HepG2 (cell line): ENCODE results near the gene PLCL1. TPM values are rescaled to one million over a fixed set of nuclear protein-coding genes. Genes with fewer than 3 reads are reported as not detected.

Source experiments
- ATAC-seq: fragments of 200-7000 bp; cut with Tn5 transposase; 3 replicates; pipeline ENCODE4 v1.9.1; 2020; ENCODE audit warnings: mild to moderate bottlenecking, moderate library complexity
- BruUV-seq: library from RNA; stranded (reverse); fragments of 400-500 nt; replicated peaks from 2 replicates; lab custom pipeline; 2021; lab: Mats Ljungman, UMichigan
- CTCF ChIA-PET: fragments of 300-600 bp; formaldehyde crosslinking; extraction: SDS; loops from one replicate; lab custom pipeline; 2021; ENCODE audit warnings: low total read pairs, inconsistent platforms, low intra/inter-chr PET ratio; lab: Yijun Ruan, JAX
- POLR2A ChIA-PET: fragments of 350-600 bp; sonication (Branson Sonifier 250); formaldehyde crosslinking; loops from one replicate; lab custom pipeline; 2020; ENCODE audit warnings: antibody characterized with exemption, inconsistent platforms; lab: Yijun Ruan, JAX
- DNase-seq: peaks from one replicate; pipeline ENCODE4 v3.0.0-alpha.2; 2015; ENCODE audit warnings: low spot score
- FAIRE-seq: peaks from 3 replicates; lab custom pipeline; 2011; peaks lifted over from hg19 to GRCh38; lab: Jason Lieb, UNC
- H2AFZ ChIP-seq: one replicate; pipeline ENCODE4 v1.6.1; 2011; ENCODE audit warnings: low read length, inconsistent platforms
- H3K27ac ChIP-seq: fragments of 300-600 bp; 3 replicates; pipeline ENCODE4 v1.8.0; 2011; ENCODE audit warnings: mixed run types, mild to moderate bottlenecking, mixed read lengths, low read length, inconsistent platforms; ENCODE audit not compliant: insufficient read depth; ENCODE audit errors: extremely low read length
- H3K27me3 ChIP-seq, 2 experiments: fragments of 200-600 bp in 1 of 2; 2 replicates in 1 of 2; 3 replicates in 1 of 2; pipeline versions ENCODE4 v1.6.0 to v1.8.0; 2011; ENCODE audit warnings: low read length in 2 of 2, mild to moderate bottlenecking in 2 of 2, moderate library complexity in 2 of 2, inconsistent platforms in 1 of 2; ENCODE audit not compliant: insufficient read depth in 2 of 2, control insufficient read depth in 1 of 2
- H3K36me3 ChIP-seq, 2 experiments: fragments of 200-600 bp in 1 of 2; replicated peaks in 1 of 2; 2 replicates in 1 of 2; 3 replicates in 1 of 2; pipeline versions ENCODE4 v1.5.1 to v1.8.0; 2011; ENCODE audit warnings: low read length in 2 of 2, inconsistent platforms in 1 of 2; ENCODE audit not compliant: insufficient read depth in 2 of 2, control insufficient read depth in 1 of 2
- H3K4me1 ChIP-seq: 2 replicates; pipeline ENCODE4 v1.5.1; 2012; ENCODE audit warnings: low read length, inconsistent platforms; ENCODE audit not compliant: insufficient read depth
- H3K4me2 ChIP-seq: 2 replicates; pipeline ENCODE4 v1.6.0; 2011; ENCODE audit warnings: low read depth, low read length, inconsistent platforms
- H3K4me3 ChIP-seq, 3 experiments: fragments of 200-600 bp in 1 of 3; sonication (generic), shearing (Covaris generic) in 1 of 3; replicated peaks in 1 of 3; 2 replicates each; pipeline ENCODE4 v1.5.1; 2011 to 2016; ENCODE audit warnings: low read length in 3 of 3, inconsistent platforms in 2 of 3, low read depth in 2 of 3, mild to moderate bottlenecking in 2 of 3, control low read depth in 1 of 3, mixed read lengths in 1 of 3; ENCODE audit not compliant: insufficient read depth in 1 of 3
- H3K79me2 ChIP-seq: one replicate; pipeline ENCODE4 v1.6.1; 2011; ENCODE audit warnings: low read length, inconsistent platforms; ENCODE audit not compliant: insufficient read depth
- H3K9ac ChIP-seq: 2 replicates; pipeline ENCODE4 v1.6.0; 2011; ENCODE audit warnings: mild to moderate bottlenecking, low read depth, low read length, inconsistent platforms; ENCODE audit not compliant: insufficient read depth
- H3K9me3 ChIP-seq: 2 replicates; pipeline ENCODE4 v1.5.1; 2012; ENCODE audit warnings: mild to moderate bottlenecking, low read length
- H4K20me1 ChIP-seq: 2 replicates; pipeline ENCODE4 v1.6.0; 2011; ENCODE audit warnings: inconsistent platforms, mild to moderate bottlenecking, low read length, moderate library complexity; ENCODE audit not compliant: insufficient read depth
- ATF4 ChIP-seq, 2 experiments: fragments of 450-650 bp in 1 of 2; sonication (generic) in 1 of 2; formaldehyde crosslinking; IDR thresholded peaks; 2 replicates each; pipeline versions ENCODE4 v1.5.0 to v1.8.0; 2020 to 2022; ENCODE audit warnings: mild to moderate bottlenecking in 1 of 2, missing genetic modification reagents in 1 of 2
- BORCS8-MEF2B ChIP-seq: sonication (generic); formaldehyde crosslinking; IDR thresholded peaks from 2 replicates; pipeline ENCODE4 v1.8.0; 2022; ENCODE audit warnings: mild to moderate bottlenecking, missing genetic modification reagents
- E2F2 ChIP-seq: sonication (generic); formaldehyde crosslinking; IDR thresholded peaks from 2 replicates; pipeline ENCODE4 v1.4.0; 2020; ENCODE audit warnings: missing genetic modification reagents, borderline replicate concordance
- E2F5 ChIP-seq: sonication (generic); formaldehyde crosslinking; conservative IDR thresholded peaks from 2 replicates; pipeline ENCODE4 v1.4.0; 2020; ENCODE audit warnings: missing genetic modification reagents
- EZH2 ChIP-seq: conservative IDR thresholded peaks from 2 replicates; pipeline ENCODE4 v1.6.1; 2012; ENCODE audit warnings: mild to moderate bottlenecking, low read depth, low read length, moderate library complexity
- LCORL ChIP-seq, 2 experiments: fragments of 450-650 bp in 1 of 2; sonication (generic) in 1 of 2; formaldehyde crosslinking in 1 of 2; IDR thresholded peaks; 2 replicates each; pipeline versions ENCODE4 v1.5.0 to v1.6.1; 2017 to 2020; ENCODE audit warnings: antibody characterized with exemption in 1 of 2, missing genetic modification reagents in 1 of 2
- U2AF1 ChIP-seq: fragments of 200-400 bp; formaldehyde crosslinking; optimal IDR thresholded peaks from 2 replicates; pipeline ENCODE3; 2017; ENCODE audit warnings: mild to moderate bottlenecking, low read depth, low read length
- UBTF ChIP-seq: sonication (generic); formaldehyde crosslinking; IDR thresholded peaks from 2 replicates; pipeline ENCODE4 v1.4.0; 2020; ENCODE audit warnings: mild to moderate bottlenecking, missing genetic modification reagents
- ZBTB43 ChIP-seq: sonication (generic); formaldehyde crosslinking; conservative IDR thresholded peaks from 2 replicates; pipeline ENCODE4 v1.4.0; 2020; ENCODE audit warnings: missing genetic modification reagents
- ZNF496 ChIP-seq: sonication (generic); formaldehyde crosslinking; IDR thresholded peaks from 2 replicates; pipeline ENCODE4 v1.8.1; 2023; ENCODE audit warnings: mild to moderate bottlenecking, moderate library complexity, missing genetic modification reagents; ENCODE audit not compliant: insufficient replicate concordance
- WGBS: methylation state at CpG from one replicate; pipeline ENCODE4 v1.1.6; 2017; ENCODE audit warnings: low lambda C conversion rate; 5-methylcytosine and 5-hydroxymethylcytosine counted together
- in situ Hi-C: cut with HindIII; loops from 2 replicates; pipeline ENCODE4 v1.10.0; 2017; ENCODE audit warnings: low pct_unique_long_range_greater_than_20kb; ENCODE audit not compliant: extremely low pct_ligation_motif_present
- intact Hi-C: fragments of 100-400 bp; cut with micrococcal nuclease; formaldehyde crosslinking; loops from one replicate; pipeline ENCODE4 v1.10.0; 2022; ENCODE audit not compliant: unreplicated experiment
- polyA plus RNA-seq, 8 experiments: library from polyadenylated mRNA; depleted of rRNA in 3 of 8; stranded (reverse) in 7 of 8; unstranded in 1 of 8; fragments of >200 nt; fragmentation: Illumina TruSeq in 4 of 8; extraction: Trizol in 4 of 8; gene quantifications; 2 replicates each; pipeline versions ENCODE4 v1.2.1 to v1.2.3, GENCODE V29; 2011 to 2016; ENCODE audit warnings: low read depth in 4 of 8, missing spikeins in 1 of 8, mixed read lengths in 1 of 8; ENCODE audit not compliant: insufficient read depth in 1 of 8
- total RNA-seq, 5 experiments: library from RNA; depleted of rRNA; stranded (reverse); fragments of >200 nt; fragmentation: Illumina TruSeq; extraction: Trizol; gene quantifications; 2 replicates each; pipeline ENCODE4 v1.2.3, GENCODE V29; 2016; ENCODE audit warnings: low read depth in 1 of 5
- TF ChIP-seq, protein P1 (sequence below): sonication (generic); formaldehyde crosslinking; IDR thresholded peaks from 2 replicates; pipeline ENCODE4 v1.4.0; 2020; ENCODE audit warnings: mild to moderate bottlenecking, missing genetic modification reagents

PLCL1 gene
- total and polyA plus RNA-seq, 2 of the 13 experiments (the other 11 are each of a cell fraction or from before 2014, with no cell fraction given), result not detected

GRCh38 chr2:198098386-198098785, 294.0 kb downstream of the PLCL1 start:
- 5% methylated on average over 1 of the region's 1 CpG for WGBS
- no TSS peak for BruUV-seq
- H3K9ac ChIP-seq, result no peak overlapping the region
- H3K4me3 ChIP-seq, result no peak overlapping the region
- H3K36me3 ChIP-seq, result no peaks in the 10 kb centered on the region
- H4K20me1 ChIP-seq, result no peaks in the 10 kb centered on the region
- CTCF ChIA-PET, result no interaction called here
- no peak for FAIRE-seq
- no peak for DNase-seq
- no peak overlapping the region for H3K27ac ChIP-seq
- no peaks in the 10 kb centered on the region for H3K79me2 ChIP-seq
- H3K9me3 ChIP-seq, result no peaks in the 10 kb centered on the region
- TF ChIP-seq U2AF1 (no peak), BORCS8-MEF2B (CRISPR knock-in tag) (no peak), LCORL (IDR thresholded peaks at IDR 0.05) (no peak), LCORL (CRISPR knock-in tag; IDR thresholded peaks at IDR 0.05) (no peak), EZH2 (no peak)
- H3K27me3 ChIP-seq, result no peaks in the 10 kb centered on the region
- H3K4me1 ChIP-seq, result no peaks in the 10 kb centered on the region; the same call in 1 of the 2 replicates
- POLR2A ChIA-PET, result no interaction called here
- in situ Hi-C loops (no loop called here), intact Hi-C loops (no loop called here)
- no peak for ATAC-seq
- H3K4me2 ChIP-seq, result no peak overlapping the region
- H2AFZ ChIP-seq, result no peak overlapping the region

DNA sequence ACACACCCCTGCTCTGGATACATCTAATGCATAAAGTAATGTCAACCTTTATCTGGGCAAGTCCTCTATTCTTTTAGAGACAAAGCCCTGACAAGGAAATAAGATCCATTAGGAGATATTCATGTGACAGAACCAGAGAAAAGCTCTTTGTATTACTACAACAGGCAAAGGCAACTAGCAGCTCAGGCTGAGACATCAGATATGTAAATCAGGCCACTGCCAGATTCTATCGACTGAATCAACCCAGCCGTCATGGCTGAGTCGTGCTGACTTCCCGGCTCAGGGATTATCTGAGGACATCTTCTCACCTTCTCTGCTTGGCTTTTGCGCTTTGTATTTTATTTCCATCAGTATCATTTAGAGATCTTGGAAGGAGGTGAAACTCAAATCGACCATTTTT, 294.5 kb downstream of the PLCL1 start:
- Histone ChIP-seq H3K4me1 (no peaks in the 10 kb centered on the region), H2AFZ (no peak overlapping the region), H3K4me3 (no peak overlapping the region), H3K36me3 (no peaks in the 10 kb centered on the region), H4K20me1 (no peaks in the 10 kb centered on the region), H3K27ac (no peak overlapping the region), H3K9ac (no peak overlapping the region), H3K27me3 (no peaks in the 10 kb centered on the region), H3K4me2 (no peak overlapping the region), H3K79me2 (no peaks in the 10 kb centered on the region), H3K9me3 (no peaks in the 10 kb centered on the region)
- CTCF ChIA-PET, result no interaction called here
- in situ Hi-C loops (no loop called here), intact Hi-C loops (no loop called here)
- ATAC-seq, result no peak
- DNase-seq, result no peak
- POLR2A ChIA-PET, result no interaction called here
- 3% methylated on average over 6 of the region's 6 CpGs for WGBS
- BruUV-seq, result no TSS peak
- FAIRE-seq, result no peak
- no peak for TF ChIP-seq ZBTB43 (CRISPR knock-in tag)
- no peak for TF ChIP-seq UBTF (CRISPR knock-in tag)
- TF ChIP-seq E2F2 (CRISPR knock-in tag), result no peak
- TF ChIP-seq E2F5 (CRISPR knock-in tag), result no peak
- TF ChIP-seq, protein P1, sequence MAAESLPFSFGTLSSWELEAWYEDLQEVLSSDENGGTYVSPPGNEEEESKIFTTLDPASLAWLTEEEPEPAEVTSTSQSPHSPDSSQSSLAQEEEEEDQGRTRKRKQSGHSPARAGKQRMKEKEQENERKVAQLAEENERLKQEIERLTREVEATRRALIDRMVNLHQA, result no peak
- TF ChIP-seq ZNF496 (CRISPR knock-in tag), result no peak
- TF ChIP-seq ATF4 (CRISPR knock-in tag; IDR thresholded peaks at IDR 0.05), result no peak
